HG02973 (cell line): ENCODE measurements around the gene SYNPR.
"Not testable (repeated sequence)": the region's sequence is repeated elsewhere in the genome, so short reads cannot be mapped to it uniquely, and the experiment has no call there.

Experiments used
- ATAC-seq: cut with Tn5 transposase; IDR thresholded peaks from one replicate; pipeline ENCODE4 v1.9.1; 2021; ENCODE audit warnings: moderate library complexity; ENCODE audit not compliant: unreplicated experiment

The SYNPR gene

DNA sequence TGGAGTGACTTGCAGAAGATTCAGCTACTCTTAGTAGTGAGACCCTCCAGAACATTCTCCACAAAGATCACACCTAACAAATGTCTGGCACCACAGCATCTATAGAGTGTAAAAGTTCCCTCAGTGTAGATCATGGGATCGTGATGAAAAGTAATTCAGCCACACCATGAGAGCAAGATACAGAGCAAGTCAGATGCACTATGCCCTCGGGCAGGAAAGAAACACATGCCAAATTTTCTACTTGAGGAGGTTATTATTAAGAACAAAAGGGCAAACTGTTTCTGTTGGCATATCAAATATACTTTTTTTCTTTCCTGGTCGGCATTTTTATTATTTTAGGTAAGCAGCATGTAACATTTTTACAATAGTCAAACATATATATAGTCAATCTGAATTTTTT is 329.6 kb downstream of the SYNPR start:
- no peak for ATAC-seq

DNA sequence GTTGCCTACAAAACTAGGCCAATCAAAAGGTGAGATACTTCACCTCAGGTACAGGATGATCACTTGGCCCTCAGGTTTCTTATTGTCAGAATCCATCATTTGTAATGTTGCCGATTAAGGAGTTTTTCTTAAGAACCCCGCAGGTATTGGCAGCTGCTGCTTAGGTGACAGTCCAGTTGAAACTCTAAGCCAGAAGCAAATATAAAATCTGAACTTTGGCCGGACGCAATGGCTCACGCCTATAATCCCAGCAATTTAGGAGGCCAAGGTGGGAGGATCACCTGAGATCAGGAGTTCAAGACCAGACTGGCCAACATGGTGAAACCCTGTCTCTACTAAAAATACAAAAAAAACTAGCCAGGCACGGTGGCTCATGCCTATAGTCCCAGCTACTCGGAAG is 331.3 kb downstream of the SYNPR start:
- no peak for ATAC-seq

DNA sequence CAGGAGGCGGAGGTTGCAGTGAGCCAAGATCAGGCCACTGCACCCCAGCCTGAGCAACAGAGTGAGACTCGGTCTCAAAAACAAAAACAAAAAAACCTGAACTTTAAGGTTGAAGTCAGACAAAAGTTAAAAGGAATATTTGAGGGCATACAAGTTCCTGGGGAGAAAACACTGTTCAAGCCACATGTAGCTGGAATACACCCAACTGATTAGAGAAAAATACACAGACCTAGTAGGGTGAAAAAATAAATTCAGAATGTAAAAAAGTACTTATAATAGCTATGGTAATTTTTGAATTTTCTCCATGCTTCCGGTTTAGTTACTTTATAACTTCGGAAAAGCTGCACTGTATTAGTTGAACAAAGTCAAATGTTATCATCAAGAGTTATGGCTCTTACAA is 331.7 kb downstream of the SYNPR start:
- no peak for ATAC-seq

DNA sequence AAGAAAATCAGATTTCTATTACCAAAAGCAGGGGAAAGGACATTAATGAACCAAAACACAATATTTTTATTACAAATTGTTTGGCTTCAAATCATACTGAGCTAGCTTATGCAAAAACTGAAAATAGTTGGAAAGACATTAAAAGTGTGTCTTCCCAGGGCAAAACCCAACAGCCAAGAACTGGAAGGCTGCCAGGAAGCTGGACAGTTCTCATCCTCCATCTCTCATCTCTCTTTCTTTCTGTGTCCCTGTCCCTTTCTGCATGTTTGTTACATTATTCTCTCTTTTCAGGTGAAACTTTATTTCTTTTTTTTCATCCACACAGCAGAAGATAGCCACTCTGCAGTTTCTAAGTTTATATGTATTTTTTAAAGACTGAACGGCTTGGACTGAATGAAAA is 333.3 kb downstream of the SYNPR start:
- no peak for ATAC-seq

DNA sequence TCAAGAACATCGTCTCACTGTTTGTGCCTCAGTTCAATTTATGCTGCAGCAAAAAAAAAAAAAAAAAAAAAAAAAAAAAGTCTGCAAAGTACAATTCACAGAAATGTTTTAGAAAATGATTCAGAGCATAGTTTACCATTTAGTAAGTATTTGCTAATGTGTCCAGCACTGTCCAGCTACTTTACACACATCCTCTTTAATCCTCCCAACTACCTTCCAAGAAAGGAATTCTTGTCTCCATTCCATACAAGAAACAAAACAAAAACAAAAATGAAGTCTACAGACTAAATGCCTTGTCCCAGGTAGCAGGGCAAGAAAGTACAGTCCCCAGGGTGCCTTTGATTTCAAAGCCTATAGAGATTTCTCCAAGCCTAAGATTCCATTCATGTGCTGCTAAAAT is 335.5 kb downstream of the SYNPR start:
- no peak for ATAC-seq

DNA sequence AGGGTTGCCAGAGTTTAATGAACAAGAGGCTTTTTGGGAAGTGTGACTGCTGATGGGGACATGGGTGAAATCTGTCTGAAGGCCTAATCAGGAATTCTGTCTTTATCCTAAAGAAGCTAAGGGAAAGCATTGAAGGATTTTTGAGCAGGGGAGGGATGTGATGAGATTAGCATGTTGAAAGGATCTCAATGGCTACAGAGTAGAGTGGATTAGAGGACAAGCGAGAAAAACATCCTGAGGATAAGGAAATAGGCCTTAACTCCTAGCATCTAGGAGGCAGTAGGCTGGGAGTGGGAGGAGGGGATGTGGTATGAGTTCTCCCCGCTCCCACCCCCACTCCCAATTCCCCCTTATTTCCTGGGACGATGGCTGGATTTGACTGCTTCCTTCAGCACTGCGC is 339.3 kb downstream of the SYNPR start:
- ATAC-seq: no peak

DNA sequence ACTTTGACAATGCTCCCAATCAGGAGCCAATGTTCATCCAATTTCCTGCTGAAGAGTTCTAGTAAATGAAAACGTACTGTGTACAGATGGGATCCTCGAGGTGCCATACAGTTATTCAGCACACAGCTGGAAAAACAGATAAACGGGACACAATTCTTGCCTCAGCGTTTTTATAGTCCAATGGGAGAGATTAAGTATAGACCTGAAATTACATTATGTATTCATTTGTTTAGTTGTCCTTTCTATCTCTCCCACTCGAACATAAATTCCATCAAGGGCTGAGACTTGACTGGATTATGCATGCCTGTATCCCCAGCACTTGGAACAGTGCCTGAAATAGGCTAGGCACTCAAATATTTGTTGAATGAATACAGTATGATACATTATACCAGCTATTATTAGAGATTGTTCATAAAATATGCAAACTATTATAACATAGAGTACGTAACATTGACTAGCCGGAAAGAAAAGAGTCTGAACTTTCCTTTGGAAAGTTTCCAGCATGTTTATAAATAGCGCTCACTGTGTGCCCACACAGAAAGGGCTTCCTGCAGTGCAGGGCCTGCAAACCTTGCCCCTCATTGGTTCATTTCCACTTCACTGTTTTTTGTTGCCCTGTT is 346.9 kb downstream of the SYNPR start:
- no peak for ATAC-seq

DNA sequence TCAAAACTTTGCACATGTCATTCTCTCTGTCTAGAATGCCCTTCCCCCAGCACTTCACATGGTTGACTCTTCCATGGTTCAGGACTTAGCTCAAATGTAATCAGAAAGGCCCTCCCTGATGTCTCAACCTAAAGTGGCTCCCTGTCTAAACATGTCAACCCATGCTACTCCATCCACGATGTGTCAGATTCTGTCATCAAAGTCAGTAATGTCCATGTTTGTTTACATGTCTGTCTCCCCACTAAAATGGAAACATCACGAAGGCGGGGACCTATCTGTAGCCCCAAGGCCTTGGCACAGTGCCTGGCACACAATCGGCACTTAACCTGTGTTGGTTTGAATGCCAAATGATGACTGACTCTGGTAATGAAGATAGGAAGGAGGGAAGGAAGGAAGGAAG is 353.6 kb downstream of the SYNPR start:
- no peak for ATAC-seq

DNA sequence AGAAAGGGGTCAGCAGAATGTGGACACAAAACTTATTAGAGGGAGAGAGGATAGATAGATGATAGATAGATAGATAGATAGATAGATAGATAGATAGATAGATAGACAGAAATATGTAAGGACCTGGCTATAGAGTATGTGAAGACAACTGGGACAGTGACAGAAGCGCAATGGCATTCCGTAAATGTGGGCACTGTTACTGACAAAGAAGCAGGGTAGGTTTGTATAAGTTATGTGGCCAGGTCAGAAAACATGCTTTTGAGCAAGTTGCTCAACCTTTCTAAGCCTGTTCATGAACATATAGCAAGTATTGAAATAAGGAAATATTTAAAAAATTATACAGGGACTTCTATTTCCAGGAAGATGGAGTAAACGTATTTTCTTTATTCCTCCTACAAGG is 357.1 kb downstream of the SYNPR start:
- no peak for ATAC-seq

DNA sequence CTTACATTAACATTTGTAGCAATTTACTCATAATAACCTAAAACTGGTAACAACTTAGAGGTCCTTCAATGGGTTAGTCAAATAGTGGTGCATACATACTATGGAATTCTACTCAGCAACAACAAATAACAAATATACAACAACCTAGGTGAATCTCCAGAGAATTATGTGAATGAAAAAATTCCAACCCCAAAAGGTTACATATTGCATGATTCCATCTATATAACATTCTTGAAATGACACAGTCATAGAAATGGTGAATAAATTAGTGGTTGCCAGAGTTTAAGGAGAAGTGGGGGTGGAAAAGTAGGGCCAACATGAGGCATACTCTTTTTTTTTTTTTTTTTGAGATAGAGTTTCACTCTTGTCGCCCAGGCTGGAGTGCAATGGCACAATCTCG is 361.7 kb downstream of the SYNPR start:
- no peak for ATAC-seq

DNA sequence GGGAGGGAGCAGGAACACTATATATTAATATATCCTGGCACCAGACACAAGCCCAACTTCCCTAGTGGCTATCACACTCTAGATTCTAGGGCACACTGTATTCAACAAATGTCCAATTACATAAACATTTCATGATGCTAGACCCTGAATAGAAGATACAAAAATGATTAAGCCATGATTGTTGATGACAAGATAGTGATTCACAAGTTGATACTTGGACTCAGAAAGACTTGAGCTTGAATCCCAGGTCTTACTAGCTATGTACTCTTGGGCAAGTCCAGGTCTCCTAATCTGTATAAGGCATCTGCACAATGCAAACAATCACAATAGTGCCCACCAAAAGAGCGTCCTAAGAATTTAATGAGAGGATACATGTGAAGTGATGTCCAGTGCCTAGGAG is 364.4 kb downstream of the SYNPR start:
- ATAC-seq: no peak

DNA sequence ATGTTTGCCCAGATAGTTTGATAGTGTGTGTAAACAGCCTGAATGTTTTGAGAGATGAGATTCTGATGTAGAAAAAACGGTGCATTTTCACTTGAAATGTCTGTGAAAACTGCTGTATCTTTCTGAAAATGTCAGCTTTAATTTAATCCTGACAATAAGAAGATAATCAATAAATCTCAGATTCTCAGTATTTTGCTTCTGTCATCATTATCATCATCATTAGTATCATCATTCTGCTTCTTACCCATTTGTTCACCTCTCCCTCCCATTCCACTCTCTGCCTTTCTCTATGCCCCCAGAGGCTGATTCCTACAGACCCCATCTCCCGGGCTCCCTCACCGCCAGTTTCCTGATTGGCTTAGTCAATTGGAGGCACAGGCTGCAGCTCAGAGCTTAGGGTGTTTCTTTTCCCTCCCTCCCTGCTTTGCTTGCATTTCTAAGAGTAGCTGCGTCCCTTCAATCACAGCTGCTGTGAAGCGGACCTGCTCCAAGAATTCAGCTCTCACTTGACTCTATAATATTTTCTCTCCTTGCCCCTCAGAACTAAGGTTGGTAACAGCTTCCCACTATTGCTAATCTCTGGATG is 366.2 kb downstream of the SYNPR start:
- ATAC-seq: no peak

DNA sequence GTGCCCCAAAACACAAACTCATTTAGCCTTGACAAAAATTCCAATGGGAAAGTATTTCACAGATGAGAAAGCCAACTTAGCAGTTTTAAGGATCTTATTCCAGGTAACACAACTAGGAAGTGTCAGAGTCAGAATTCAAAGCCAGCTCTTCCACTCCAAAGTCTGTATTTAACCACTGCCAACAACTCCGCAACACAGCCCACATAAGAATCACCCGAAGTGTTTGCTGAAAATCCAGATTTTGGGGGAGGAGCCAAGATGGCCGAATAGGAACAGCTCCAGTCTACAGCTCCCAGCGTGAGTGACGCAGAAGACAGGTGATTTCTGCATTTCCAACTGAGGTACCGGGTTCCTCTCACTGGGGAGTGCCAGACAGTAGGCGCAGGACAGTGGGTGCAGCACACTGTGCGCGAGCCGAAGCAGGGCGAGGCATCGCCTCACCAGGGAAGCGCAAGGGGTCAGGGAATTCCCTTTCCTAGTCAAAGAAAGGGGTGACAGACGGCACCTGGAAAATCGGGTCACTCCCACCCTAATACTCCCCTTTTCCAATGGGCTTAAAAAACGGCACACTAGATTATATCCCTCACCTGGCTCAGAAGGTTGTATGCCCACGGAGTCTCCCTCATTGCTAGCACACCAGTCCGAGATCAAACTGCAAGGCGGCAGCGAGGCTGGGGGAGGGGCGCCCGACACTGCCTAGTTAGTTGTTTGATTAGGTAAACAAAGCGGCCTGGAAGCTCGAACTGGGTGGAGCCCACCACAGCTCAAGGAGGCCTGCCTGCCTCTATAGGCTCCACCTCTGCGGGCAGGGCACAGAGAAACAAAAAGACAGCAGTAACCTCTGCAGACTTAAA is 367.0 kb downstream of the SYNPR start:
- not testable (repeated sequence) for ATAC-seq

DNA sequence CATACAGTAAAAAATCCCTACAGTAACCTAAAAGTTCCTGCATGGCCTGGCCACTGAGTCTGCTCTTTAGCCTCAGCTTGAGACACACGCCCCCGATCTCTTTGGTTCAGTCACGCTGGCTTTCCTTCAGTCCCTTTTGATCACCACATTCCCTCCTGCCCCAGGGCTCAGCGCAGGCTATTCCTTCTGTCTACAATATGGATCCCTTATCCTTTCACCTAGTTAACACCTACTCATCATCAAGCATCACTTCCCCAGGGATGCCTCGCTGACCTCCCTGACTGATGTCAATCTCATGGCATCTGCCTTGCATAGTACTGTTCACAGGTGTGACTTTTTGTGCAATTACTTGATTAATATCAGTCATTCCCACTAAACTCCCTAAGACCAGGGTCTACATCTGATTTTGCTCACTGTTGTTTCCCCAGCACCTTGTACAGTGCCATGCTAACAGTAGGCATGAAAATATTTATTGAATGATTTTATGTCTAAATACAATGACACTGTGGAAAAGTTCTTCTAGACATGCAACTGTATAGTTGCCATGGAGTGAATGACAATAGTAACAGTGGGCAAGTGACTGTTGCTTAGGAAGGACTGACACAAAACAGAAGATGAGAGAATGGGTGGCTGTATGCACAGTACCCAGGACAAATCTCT is 374.1 kb downstream of the SYNPR start, which contains the start of gene SNTN:
Gene SNTN (plus strand): TSS at position 610 of the 660 bp plus-strand sequence. CDS start 13 bp downstream, at position 623.
- ATAC-seq: no peak

DNA sequence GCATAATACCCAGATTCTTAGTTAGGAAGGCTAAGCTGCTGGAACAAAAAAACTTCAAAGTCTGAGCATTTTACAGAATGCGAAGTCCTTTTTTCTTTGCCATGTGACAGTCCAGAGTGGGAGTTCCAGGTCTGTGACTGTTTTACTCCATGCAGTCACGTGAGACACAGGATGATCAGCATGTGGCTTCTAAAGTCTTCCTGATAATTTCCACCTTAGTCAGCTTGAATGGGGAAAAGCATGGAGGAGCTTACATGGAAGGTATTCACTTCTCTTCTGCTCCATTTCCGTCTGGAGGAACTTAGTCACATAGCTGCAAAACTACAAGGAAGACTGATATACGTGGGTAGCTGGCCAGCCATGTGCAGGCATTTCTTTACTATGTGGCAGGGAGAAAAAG is 376.1 kb downstream of the SYNPR start:
- no peak for ATAC-seq

DNA sequence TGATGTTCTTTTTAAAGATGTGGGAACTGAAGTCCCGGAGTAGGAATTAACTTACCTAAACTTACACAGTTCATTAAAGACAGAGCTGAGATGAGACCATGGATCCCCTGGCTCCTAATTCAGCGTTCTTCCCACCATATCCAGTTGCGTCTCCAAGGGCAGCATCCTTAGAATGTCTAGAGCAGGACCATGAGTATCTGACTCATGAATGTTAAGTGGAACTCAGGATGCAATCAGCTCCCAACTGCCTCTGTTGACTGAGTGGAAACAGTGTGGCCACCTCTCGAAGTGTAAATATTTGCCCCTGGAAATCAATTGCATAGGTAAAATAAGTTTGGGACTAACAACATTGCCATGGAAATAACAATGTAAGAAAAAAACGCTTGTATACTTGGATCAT is 376.8 kb downstream of the SYNPR start:
- no peak for ATAC-seq

DNA sequence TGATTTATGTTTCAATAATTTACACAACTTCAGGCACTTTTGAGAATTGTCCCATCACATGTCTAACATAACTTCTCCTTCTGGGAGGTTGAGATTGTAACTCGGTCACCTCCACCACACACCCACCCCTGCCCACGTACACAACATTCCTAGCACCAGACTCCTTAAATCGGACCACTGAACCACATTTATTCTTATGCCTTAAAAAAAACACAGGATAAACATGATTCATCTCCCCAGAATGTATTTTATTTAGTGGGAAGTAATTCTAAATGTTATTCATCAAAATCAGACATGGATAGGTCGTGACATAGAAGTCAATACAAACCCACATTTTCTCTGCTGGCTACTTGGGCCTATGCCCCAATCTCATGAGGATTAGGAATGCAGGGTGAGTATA is 377.4 kb downstream of the SYNPR start:
- ATAC-seq: no peak

DNA sequence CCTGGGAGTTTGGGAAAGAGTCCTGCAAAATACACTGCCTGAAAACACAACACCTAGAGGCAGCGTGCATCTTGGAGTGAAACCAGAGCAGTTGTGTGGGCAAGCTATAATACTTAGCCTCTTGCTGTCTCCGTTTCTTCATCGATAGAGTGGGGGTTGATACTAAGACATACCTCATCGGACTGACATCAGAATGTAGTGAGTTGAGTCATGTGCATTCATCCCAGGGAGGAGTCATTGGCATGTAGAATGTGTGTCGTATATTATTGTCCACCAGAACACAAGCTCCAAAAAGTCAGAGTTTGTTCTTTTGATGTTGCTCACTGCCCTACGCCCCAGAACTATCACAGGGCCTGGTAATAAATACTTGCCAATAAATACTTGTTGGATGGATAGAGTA is 378.7 kb downstream of the SYNPR start:
- no peak for ATAC-seq

DNA sequence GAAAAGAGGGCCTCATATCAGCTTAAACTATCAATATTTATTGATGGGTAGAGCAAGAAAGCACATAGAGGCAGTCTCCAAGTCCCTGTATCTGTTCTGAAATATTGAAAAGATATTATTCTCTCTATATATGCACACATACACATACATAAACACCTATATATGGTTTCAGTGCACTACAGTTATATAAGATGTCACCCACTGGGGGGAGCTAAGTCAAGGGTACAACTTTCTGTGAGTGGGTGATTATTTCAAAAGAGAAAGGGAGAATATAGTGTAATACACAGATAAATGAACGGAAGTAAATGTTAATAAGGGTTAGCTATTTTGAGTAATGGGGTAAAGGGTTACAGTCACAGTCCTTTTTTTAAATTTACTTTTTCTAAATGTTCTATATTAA is 383.1 kb downstream of the SYNPR start:
- ATAC-seq: no peak

DNA sequence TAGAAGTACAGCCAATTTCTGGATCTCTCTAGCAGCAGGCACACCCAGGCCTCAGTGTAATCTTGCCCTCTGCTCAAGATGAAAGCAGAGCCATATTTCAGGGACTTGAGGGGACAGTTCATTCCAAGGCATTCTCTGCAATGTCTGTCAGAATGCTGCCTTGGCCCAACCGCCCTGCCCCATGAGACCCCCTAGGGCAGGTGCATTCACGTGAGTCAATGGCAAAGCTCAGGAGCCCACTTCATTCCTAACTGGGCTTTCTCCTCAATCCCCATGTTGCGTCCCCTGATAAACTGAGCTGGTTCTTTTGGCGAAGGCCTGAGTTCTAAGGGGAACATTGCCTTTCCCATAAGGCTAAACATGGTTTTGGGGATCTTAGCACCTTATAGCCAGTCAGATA is 383.9 kb downstream of the SYNPR start:
- no peak for ATAC-seq

DNA sequence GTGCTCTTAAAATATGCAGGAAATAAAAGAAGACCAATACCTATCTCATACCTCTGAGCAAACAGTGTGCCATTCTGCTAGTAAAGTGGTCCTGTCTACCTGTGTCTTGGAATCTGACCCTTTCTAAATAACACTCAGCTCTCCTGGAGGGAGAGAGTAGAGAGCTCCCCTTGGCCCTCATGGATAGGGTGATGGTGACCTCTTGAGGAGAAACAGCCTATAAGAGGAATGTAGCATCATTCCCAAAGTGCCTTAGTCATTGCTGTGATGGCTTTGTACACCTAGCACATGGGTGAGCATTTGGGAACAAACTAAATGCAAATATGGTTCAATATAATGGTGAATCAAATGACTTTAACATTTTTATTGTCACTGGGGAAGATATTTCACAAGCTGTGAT is 384.4 kb downstream of the SYNPR start:
- no peak for ATAC-seq
